Esophagus squamous epithelium (tissue), 4 donors: Measurements from ENCODE around the gene SPRED3.

Source experiments
- POLR2A ChIP-seq, 4 donors: fragments of 450-650 bp; IDR thresholded peaks; one replicate each; pipeline ENCODE4 v1.6.1; 2017; ENCODE audit warnings: antibody characterized with exemption in 4 of 4, mild to moderate bottlenecking in 4 of 4, moderate library complexity in 3 of 4
- TF ChIP-seq, protein P1 (sequence below), 6 experiments: fragments of 450-650 bp in 4 of 6; fragments of 200-600 bp in 2 of 6; sonication (generic) in 2 of 6; IDR thresholded peaks; one replicate each; pipeline ENCODE4 v1.5.1; 2016 to 2019; ENCODE audit warnings: antibody characterized with exemption in 6 of 6, mild to moderate bottlenecking in 4 of 6, moderate library complexity in 4 of 6

- TF ChIP-seq, protein P1, sequence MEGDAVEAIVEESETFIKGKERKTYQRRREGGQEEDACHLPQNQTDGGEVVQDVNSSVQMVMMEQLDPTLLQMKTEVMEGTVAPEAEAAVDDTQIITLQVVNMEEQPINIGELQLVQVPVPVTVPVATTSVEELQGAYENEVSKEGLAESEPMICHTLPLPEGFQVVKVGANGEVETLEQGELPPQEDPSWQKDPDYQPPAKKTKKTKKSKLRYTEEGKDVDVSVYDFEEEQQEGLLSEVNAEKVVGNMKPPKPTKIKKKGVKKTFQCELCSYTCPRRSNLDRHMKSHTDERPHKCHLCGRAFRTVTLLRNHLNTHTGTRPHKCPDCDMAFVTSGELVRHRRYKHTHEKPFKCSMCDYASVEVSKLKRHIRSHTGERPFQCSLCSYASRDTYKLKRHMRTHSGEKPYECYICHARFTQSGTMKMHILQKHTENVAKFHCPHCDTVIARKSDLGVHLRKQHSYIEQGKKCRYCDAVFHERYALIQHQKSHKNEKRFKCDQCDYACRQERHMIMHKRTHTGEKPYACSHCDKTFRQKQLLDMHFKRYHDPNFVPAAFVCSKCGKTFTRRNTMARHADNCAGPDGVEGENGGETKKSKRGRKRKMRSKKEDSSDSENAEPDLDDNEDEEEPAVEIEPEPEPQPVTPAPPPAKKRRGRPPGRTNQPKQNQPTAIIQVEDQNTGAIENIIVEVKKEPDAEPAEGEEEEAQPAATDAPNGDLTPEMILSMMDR (IDR thresholded peaks at IDR 0.05), result no peak
- no peak for TF ChIP-seq POLR2A (IDR thresholded peaks at IDR 0.05)
Observed at GRCh38 chr19:38360839-38361631, 27.5 kb upstream of the SPRED3 start.
